ENCODE measurements around the gene BPIFB4.

GRCh38 chr20:33097001-33097400 is 17.6 kb downstream of the BPIFB4 start:
- no peak for TF ChIP-seq FOXJ3 (CRISPR knock-in tag; IDR thresholded peaks at IDR 0.05)
- TF ChIP-seq CTCF (IDR thresholded peaks at IDR 0.05) = no peak
- TF ChIP-seq NRF1 (IDR thresholded peaks at IDR 0.05; ENCODE audit: low read depth, low read length) = no peak
- TF ChIP-seq POLR2AphosphoS5 (IDR thresholded peaks at IDR 0.05; ENCODE audit: low read depth, low read length) = no peak
- no peak for TF ChIP-seq FOXM1 (IDR thresholded peaks at IDR 0.05; ENCODE audit: low read depth)
- no peak for TF ChIP-seq MXI1 (IDR thresholded peaks at IDR 0.05; ENCODE audit: low read depth, low read length)
- no peak for TF ChIP-seq EZH2phosphoT487 (IDR thresholded peaks at IDR 0.05; ENCODE audit: borderline replicate concordance, low read depth)
